HG03039 (cell line): ENCODE data around the gene CD7.
"Not testable (repeated sequence)": the region's sequence is repeated elsewhere in the genome, so short reads cannot be mapped to it uniquely, and the experiment has no call there.

ENCODE experiments used
- ATAC-seq: cut with Tn5 transposase; IDR thresholded peaks from one replicate; pipeline ENCODE4 v1.9.1; 2021; ENCODE audit warnings: mild to moderate bottlenecking, moderate library complexity; ENCODE audit not compliant: unreplicated experiment

The CD7 gene

DNA sequence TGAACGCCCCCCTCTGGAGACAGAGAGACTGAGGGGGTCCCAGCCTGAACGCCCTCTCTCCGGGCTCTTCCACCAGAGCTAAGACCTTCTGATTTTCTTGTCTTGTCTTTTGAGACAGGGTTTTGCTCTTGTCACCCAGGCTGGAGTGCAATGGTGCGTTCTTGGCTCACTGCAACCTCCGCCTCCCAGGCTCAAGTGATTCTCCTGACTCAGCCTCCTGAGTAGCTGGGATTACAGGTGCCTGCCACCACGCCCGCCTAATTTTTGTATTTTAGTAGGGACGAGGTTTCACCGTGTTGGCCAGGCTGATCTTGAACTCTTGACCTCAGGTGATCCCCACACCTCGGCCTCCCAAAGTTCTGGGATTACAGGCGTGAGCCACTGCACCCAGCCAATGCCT is 30.6 kb upstream of the CD7 start:
- not testable (repeated sequence) for ATAC-seq

DNA sequence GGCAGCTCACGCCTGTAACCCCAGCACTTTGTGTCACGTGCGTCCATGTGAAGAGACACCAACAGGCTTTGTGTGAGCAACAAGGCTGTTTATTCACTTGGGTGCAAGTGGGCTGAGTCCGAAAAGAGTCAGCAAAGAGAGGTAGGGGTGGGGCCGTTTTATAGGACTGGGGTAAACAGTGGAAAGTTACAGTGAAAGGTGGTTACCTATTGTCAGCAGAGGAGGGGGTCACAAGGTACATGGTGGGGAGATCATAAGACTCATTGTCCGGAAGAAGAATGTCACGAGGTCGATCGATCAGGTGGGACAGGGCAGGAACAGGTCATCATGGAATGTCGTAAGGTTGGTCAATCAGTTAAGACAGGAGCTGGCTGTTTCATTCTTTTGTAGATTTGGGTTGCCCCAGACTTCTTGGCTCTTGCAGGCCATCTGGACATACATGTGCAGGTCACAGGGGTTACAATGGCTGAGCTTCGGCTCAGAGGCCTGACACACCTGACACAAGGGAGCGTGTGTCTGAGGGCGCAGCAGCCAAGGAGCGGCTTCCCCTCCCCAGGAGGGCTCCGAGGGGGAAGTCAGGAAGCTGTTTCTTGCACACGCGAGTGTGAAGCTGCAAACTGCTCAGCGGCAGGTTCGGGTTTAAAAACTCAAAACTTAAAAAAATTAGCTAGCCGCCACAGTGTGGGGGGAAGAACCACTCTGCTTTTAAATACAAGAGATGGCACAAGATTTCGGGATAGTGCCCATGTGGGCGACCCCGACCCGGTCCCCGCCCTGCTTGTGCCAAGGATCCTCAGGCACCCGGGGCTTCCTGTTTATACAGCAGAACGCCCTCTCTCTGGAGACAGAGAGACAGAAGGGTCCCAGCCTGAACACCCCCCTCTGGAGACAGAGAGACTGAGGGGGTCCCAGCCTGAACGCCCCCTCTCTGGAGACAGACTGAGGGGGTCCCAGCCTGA is 29.2 kb upstream of the CD7 start:
- ATAC-seq: no peak

DNA sequence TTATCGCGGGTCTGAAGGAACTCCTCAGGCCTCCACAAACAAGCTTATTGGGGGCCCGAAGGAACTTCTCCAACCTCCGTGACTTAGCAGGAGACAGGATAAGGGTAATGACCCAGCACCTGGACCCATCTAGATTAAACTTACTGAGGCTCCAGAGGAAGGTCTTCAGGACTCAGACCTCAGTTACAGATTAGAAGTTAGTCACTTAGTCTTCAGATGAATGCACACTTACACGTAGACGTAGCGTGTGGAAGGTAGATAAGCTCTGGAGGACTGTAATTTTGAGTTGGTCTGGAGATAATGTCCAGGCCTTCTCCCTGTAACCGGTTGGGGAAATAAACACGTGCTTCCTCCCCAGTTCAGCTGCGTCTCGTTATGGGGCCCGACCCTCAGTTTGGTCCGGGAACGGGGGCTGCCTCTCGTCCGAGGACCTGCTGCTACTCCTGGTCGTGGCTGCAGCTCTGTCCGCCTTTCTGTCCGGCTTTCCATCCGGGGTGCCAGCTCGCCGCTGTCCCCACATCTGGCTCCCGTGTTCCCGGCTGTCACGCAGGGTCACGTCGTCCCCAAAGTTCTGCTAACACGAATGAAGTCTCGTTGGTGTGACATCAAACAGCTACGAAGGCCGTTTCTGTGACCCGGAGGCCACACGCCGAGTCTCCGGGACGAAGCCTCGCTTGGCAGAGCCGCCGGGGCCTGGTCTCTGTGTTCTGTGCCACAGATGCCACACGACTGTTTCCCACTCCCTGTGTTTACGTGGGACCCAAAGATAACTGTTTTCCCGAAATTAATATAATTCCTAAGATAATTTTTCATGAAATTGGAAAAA is 28.0 kb upstream of the CD7 start:
- no peak for ATAC-seq

DNA sequence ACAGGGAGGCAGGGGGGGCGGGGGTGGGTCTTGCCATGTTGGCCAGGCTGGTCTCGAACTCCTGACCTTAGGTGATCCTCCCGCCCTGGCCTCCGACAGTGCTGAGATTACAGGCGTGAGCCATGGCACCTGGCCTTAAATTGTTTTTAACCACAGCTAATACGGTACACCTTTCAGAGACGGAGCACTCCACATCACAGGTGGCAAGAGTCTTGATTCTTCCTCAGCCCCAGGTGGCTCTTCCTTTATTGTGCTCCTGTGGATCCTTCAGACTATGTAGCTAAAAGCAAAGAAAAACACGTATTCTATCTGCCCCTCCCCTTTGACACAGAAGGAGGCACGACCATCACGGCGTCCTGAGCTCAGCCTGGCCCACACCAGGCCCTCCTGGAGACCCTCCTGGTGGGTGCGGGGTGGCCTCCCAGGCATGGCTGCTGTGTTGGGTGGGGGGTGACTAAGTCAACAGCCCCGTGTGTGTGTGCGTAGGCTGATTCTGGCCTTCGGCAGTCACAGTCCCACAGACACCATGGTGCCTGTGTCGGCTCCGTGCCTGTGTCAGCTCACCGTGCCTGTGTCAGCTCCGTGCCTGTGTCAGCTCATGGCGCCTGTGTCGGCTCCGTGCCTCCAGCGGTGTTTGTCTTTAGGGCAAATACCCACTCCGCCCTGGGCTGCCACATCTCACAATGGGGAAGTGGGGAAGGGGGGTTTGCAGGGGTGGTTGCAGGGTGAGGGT is 26.9 kb upstream of the CD7 start:
- ATAC-seq: no peak

DNA sequence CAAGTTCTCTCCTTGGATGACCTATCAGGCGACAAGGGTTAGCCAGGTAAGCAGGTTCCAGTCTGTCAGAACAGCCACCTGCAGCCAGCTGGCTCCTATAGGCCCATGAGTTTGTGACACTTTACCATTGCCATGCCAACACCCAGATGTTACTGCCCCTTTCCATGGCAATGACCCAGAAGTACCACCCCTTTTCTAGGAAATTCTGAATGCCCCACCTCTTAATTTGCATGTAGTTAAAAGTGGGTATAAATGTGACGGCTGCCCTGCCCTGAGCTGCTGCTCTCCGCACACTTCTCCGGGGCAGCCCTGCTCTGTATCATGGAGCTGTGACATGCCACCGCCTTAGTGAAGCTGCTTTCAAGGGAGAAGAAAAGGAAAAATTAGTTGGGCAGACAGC is 26.2 kb upstream of the CD7 start:
- no peak for ATAC-seq

DNA sequence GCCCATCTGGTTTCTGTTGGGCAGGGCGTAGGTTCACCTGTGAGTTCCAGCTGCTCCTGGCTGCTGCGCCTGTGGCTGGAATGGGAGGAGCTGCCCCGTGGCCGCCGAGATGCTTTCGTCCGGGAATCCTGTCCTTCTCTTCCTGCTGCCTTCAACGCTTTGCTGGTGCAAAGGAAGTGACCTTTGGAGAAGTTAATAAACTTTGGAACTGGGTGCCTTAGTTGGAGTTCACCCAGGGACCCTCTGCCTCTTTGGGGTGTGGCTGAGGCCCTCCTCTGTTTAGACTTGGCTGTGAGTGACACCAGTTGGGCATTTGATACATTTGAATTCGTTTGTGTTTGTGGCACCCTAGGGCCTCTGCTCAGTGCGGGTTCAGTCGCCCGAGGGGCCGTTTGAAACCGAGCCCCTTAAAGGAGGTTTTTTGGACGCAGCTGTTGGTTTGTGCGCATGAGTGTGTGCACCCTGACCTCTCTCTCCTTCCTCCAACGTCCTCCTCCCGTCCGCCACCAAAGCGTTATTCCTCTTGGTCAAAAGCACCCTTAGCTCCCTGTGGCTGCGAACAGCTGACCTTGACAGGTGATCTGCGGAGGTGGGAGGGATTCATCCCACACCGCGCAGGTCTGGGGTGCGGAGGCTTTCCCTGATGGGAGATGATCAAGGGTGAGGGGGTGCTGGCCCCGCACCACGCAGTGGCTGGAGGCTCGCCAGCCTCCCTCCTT is 25.1 kb upstream of the CD7 start:
- no peak for ATAC-seq

DNA sequence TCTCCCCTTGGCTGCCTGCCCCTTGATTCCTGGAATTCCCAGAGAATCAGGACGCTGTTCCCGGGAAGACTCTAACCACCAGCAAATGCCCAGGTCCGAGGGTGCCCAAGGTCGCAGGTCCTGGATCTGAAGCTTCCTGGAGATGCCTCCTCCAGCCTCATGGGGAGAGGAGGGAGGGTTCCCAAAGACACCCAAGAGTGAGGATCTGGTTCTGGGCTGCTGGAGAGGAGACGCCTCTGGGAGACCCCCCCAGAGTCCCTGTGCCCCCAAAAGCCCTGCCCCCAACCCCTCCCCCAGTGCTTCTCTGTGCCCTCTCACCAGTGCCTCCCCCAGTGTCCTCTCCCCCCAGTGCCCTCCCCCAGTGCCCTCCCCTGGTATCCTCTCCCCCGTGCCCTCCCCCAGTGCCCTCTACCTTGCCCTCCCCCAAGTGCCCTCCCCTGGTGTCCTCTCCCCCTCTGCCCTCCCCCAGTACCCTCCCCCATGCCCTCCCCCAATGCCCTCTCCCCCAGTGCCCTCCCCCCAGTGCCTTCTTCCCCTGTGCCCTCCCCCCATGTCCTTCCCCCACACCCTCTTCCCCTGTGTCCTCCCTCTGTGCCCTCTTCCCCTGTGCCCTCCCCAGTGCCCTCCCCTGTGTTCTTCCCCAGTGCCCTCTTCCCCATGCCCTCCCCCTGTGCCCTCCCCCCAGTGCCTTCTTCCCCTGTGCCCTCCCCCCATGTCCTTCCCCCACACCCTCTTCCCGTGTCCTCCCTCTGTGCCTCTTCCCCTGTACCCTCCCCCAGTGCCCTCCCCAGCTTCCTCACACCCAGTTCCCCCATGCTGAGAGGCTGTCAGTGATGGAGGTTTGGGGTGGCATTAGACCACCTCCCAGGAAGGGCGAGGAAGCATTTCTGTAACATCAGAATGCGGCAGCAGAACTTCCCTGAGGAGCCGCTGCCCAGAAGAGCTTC is 22.5 kb upstream of the CD7 start:
- no peak for ATAC-seq

DNA sequence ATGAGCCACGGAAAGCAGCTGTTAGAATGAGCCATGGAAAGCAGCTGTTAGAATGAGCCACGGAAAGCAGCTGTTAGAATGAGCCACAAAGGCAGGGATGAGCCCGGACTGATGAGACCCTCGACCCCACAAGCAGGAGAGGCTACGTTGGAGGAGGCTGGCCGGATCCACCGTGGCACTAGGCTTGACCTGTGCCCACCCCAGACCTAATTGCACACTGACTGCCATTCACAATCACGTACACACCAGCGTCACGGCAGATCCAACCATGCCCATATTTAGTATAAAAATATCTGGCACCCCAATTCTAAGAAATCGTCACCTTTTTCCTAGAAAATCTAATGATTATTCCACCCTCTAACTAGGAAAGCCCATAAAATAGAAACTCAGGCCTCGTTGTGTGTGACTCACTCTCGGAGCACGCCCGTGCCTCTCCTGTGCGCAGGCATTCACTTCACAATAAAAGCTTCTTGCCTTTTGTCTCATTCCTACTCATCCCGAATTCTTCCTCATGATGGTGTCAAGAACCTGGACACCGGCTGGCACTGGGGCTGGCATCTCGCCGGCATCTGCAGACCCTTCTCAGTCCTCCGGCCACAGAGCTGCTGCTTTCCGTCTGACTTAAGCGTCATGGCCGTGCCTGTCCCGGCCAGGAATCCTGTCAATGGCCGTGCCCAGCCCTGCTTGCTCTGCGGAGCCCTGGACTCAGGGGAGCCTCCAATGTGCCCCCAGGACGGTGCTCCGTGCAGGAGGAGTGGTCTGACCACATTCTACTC is 21.6 kb upstream of the CD7 start:
- no peak for ATAC-seq

DNA sequence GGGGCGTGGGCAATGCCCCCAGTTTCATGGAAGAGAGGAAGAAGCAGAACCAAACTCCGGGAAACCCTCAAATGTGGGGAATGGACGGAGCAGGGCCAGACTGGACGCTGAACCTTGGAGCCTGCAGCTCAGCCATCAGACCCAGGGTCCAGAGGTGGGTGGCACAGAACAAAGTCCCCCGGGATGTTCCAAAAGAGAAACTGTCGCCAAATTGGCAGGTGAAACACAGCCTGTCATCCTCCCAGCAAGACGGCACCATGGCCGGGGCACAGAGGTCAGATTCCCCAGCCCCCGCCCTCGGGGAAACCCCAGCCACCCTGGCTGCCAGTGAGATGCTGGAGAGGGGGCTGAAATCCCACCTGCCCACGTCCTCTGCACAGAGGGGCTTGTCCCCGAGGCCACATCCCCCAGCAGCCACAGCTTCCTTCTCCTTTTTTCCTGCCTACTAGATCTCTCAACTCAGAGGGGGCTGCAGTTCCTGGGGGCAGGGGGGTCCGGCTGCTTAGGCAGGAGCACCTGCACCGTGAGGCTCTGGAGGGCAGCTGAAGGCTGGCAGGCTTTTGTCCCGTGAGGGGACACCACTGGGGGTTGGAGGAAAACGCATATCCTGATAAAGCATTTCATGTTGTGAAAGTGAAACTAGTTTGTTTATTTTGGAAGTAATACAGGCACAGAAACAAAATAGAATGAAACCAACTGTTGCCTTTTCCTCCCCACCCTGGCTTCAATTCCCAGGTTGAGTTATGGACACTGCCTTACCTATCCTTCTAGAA is 17.4 kb upstream of the CD7 start:
- ATAC-seq: no peak

DNA sequence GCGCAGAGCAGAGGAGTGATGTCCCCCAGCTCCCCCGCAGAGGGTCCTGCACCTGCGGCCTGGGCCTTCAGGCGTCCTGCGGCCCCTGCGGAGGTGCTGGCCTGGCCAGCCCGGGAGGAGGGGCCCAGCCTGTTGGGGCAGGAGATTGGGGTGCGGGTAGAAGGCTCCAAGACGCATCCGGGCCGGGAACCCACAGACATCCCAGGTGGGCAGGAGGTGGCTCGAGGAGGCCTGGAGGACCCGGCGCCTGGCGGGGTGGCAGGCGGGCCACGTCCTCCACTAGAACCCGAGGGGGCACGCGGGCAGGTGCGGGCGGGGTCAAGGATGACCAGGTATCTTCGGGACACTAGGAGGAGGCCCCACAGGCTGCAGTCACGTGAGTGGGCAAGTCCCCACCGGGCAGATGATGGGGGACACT is 16.8 kb upstream of the CD7 start:
- ATAC-seq: no peak

DNA sequence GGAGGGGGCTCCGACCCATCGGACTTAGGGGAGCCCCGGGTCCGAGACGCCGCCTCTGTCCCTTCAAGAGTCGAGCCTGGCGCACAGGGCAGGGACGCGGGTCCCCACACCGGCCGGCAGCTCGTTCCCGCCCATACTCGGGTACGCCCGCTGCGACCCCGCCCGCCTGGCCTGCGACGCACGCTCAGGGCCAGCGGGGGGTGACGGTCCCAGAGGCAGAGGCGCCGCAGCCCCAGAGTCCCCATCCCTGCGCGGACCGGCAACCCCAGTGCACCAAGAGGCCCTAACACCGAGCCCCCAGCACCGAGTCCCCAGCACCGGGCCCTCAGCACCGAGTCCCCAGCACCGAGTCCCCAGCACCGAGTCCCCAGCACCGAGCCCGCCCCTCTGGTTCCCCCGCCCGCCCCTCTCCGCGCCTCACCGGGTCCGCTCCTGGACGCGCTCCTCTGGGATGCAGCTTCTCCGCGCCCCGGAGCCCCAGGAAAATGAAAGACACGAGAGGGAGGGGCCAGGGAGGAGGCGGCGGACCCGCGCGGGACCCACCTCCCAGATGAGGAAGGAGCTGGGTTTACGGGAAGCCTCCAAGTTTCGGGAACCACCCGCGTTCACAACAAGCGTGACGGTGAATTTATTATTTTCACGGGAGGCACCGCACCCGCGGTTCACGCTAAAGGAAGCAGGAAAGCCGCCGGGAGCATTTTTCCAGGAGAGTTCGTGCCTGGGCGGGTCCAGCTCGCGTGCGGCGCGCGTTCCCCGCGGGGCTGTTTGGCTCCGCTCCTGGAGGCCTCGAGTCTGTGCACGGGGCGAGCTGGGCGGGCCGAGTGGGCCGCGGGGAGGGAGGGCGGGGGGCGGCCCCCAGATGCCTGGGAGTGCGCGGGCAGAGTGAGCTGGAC is 16.1 kb upstream of the CD7 start, which contains the start of gene SECTM1:
Gene SECTM1, minus strand, starts transcription at position 488 of the 893 bp plus-strand sequence. CDS start 6,526 bp downstream, outside the sequence.
- no peak for ATAC-seq

DNA sequence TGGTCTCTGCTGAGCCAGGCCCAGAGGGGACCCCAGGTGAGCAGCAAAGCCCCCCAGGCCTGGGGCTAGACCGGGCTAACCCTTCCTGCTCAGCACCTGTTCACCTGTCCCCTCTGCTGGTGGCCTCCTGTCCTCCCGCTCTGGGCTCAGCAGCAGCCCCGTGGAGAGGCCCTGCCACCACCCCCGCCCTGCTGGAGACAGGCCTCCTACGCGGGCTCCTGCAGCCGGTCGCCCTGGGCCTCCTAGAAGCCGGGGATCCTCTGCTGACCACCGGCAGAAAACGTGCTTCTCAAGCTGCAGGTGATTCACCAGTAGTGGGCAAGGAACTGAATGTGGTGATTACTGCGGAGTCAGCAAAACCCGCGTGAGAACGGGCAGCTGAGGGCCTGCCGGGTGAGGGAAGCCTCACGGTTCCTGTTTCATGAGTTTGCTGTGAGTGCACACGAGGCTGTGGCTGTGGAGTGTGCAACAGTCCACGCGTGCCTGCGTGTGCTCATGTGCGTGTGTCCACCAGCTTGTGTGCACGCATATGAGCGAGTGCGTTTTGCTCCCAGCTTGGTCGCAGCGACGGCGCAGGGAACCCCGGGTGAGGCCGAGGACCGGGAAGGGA is 15.4 kb upstream of the CD7 start:
- ATAC-seq: no peak

DNA sequence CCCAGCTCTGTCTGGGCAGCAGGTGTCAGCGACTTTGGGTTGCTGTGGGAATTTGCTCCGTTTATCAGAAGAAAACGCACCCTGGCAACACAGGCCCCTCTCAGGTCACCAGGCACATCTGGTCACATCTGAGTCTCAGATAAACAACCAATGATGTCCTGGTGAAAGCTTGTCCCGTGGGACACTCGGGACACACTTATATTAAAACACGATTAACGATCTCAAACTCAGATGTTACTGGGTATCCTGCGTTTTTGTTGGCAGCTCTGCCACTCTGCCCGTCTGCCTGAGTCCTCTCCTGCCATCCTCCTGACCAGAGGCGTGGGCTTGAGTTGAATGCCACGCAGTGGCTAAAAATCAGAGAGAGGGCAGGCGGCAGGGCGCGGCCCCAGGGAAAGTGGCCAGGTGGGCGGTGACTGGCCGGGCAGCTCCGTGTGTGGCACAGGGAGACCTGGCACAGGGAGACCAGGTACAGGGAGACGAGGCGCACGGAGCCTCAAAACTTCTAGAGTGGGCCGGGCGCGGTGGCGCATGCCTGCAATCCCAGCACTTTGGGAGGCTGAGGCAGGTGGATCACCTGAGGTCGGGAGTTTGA is 14.0 kb upstream of the CD7 start:
- ATAC-seq: no peak

DNA sequence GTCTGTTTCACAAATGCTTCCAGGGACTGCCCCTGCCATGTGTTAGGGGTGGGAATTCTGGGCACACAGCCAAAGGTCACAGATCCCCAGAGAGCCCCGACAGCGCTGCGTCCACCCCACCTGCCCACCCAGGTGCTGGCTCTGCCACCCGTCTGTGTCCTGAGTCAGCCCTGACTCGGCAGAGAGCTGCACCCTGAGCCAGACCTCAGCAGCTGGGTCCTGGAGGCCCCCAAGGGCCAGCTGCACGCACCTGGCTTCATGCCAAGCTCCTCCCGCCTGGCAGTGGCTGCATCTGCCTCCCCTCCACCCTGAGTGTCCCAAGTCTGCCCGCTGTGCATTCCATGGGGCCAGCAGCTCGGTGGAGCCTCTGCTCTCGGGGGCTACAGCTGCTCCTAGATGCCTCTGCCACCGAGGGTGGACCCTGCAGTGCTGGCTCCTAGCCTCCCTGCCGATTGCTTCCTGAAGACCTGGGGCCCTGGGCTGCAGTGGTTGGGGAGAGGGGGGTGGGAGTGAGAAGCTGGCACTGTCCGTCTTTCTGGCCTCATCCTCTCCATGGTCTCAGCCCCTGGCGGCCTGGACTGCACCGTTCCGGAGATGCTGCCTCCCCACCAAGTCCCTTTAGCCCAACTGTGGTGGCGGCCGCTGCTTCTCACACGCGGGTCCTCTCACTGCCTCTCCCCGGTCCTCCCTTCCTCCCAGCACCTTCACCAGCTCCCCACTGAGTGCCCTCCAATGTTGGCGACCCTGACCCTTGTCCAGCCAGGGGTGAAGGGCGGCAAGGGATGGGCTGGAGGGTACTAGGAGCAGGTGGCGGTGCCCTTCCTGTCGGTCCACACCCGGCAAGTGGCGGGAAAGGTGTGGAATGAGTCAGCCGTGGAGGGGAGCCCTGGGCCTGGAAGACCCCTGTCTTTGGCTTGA is 13.2 kb upstream of the CD7 start:
- no peak for ATAC-seq
